Pericardium fibroblast (primary cell): ENCODE results near the gene LIN52. TPM values are rescaled to one million over a fixed set of nuclear protein-coding genes. Genes with fewer than 3 reads are reported as not detected.

ENCODE experiments used
- total RNA-seq: library from RNA; depleted of rRNA; stranded (reverse); fragments of >200 nt; gene quantifications from 2 replicates; pipeline ENCODE4 v1.2.3, GENCODE V29; 2015

The LIN52 gene
- total RNA-seq = 2.1 and 6.3 TPM in 2 replicates

DNA sequence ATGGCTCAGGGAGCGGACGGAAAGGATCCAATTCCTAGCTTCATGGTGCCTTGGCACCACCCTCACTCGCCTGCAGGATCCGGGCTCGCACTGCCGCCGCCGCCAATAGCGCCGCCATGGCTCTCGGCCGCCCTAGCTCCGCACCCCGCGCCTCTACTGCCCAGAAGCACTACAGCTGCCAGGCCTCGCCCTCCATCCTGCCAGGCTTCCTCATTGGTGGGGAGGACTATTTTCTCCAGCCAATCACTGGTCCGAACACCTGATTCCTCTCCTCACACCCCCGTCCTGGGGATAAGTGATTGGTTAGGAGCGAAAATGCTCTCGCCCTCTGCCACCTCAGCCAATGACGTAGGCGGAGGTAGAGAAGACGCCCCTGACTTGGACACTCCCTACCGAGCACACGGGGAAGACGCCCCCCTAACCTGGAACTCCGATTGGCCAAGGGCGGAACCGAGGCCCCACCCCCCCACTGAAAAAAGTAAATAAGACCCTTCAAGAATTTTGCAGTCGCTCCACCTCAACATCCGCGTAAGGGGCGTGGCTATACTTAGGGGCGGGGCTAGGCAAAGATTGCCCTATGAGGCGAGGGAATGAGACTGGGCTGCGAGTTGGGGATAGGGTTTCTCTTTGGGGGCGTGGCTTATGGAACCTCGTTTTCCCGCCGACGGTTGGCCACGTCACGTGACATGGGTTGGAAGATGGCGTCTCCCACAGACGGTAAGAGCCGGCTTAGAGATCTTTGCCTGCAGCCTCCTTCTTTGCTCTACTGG, at the start of gene LIN52, which contains the start of gene ALDH6A1:
Gene LIN52 (plus strand): TSS at position 680 of the 770 bp plus-strand sequence. CDS start 19 bp downstream, at position 699.
Gene ALDH6A1 (minus strand): TSS at position 177 of the 770 bp plus-strand sequence. CDS start 59 bp downstream, at position 118.

DNA sequence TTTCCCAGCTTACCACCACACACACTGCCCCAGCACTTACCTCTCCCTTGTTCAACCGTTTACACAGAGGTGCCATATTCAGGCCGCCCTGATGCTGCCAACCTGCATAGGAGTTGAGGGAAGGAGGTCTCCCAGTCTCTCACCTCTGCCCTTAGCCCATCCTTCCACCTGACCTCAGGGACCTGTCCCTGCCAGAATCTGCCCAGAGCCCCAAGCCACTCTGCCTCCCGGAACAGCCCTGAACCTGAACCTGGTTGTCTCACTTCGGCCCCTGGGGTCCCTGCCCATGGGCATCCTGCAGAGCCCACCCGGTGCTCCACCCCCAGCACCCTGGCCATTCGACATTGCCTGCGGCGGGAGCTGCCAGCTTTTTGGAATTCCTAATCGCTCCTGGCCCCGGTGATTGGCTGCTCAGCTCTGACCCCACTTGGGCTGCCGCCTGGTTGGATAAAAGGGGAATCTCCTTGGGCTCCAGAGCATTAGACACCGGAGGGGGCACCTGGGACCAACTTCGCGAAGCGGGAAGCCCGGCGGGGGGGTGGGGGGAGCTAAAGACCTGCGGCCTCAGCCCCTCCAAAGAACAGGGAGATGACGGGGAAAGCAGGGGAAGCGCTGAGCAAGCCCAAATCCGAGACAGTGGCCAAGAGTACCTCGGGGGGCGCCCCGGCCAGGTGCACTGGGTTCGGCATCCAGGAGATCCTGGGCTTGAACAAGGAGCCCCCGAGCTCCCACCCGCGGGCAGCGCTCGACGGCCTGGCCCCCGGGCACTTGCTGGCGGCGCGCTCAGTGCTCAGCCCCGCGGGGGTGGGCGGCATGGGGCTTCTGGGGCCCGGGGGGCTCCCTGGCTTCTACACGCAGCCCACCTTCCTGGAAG, 154.5 kb downstream of the LIN52 start, which contains the start of gene VSX2:
Gene VSX2 (plus strand): TSS at position 476 of the 874 bp plus-strand sequence. CDS start 113 bp downstream, at position 589.

Other genes starting within 250 kb of the LIN52 start
- gene PTGR2, start 233.1 kb upstream of the LIN52 start, total RNA-seq = 1.2 and 1.8 TPM in 2 replicates
- gene ZNF410, start 198.1 kb upstream of the LIN52 start, total RNA-seq = 40.9 and 43.9 TPM in 2 replicates
- gene FAM161B, start 134.9 kb upstream of the LIN52 start, total RNA-seq = 2.1 and 3.0 TPM in 2 replicates
- gene COQ6, start 134.7 kb upstream of the LIN52 start, total RNA-seq = 32.7 and 39.8 TPM in 2 replicates
- gene ENTPD5, start 65.7 kb upstream of the LIN52 start, total RNA-seq = 5.7 and 10.6 TPM in 2 replicates
- gene BBOF1, start 65.6 kb upstream of the LIN52 start, total RNA-seq = 3.5 and 5.8 TPM in 2 replicates
- gene ALDH6A1, start 503 bp upstream of the LIN52 start, total RNA-seq = 22.6 and 34.0 TPM in 2 replicates
- gene VSX2, start 154.5 kb downstream of the LIN52 start, total RNA-seq = not detected in 2 replicates
- gene ABCD4, start 218.0 kb downstream of the LIN52 start, total RNA-seq = 17.8 and 21.5 TPM in 2 replicates